Stimulated activated CD4-positive, alpha-beta T cell treated with anti-CD3 and anti-CD28 coated beads, Interleukin-1b, Interleukin-23, amount 100 ng/mL, for 24 hours (primary cell): ENCODE results near the gene ZNF878.

Experiments
- DNase-seq, 4 experiments: peaks; one replicate each; pipeline ENCODE4 v3.0.0-alpha.2; 2020; ENCODE audit warnings: low read depth in 4 of 4, low spot score in 1 of 4

Gene ZNF878

DNA sequence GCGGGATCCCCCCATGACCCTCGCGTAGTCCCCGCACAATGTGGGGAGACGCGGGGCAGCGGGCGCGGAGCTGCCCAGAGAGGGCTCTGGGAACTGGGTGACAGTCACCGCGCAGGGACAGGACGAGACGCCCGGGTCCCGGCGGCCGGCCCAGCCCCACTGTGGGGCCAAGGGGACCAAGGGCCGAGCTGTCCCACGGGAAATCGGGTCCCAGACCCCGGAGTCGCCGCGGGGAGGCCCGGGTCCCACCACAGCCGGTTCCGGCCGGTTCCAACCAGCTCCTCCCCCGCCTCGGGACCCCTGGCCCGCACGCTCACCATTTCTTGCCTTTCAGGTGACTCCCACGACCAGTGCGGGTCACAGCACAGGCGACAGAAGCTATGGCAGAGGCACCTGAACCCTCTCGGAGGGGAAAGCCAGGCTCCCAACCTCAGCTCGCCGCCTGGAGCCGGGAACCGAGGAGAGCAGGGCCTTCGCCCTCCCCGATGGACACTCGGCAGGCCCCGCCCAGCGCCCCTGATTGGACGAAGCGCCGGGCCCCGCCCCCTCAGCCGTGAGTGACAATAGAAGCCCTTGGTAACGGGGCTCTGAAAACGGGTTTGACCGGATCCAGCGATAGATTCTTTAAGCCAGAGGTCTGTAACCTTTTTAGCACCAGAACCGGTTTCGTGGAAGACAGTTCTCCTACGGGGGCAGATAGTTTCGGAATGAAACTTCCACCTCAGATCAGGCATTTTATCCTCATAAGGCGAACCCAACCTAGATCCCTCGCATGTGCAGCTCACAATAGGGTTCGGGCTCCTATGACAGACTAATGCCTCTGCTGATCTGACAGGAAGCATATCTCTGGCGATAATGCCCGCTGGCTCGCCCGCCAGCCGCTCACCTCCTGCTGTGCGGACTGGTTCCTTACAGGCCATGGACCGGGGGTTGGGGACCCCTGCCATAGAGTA, 17.3 kb downstream of the ZNF878 start, which contains the start of gene ZNF433:
Gene ZNF433 (minus strand): TSS at position 460 of the 953 bp plus-strand sequence. CDS start 140 bp downstream, at position 320.
- DNase-seq, result peak; percentile 17 to 78 (median 57)

DNA sequence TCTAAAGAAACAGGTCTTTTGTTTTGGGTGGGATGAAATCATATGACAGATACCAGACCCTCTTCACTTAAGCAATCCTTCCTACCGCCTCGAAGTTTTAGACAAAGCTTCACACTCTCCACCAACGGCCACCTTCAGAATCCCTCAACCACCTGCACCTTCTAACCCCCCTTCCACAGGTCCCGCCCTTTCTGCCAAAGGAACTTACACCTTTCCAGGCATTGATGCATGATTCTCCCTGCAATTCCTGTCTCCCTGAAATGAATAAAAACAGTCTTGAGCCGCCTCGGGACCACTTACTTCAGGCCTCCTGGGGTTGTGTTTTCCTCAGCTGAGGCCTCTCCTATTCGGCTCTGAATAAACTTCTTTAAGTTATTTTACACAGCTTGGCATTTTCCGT, 18.1 kb downstream of the ZNF878 start:
- DNase-seq, result no peak

DNA sequence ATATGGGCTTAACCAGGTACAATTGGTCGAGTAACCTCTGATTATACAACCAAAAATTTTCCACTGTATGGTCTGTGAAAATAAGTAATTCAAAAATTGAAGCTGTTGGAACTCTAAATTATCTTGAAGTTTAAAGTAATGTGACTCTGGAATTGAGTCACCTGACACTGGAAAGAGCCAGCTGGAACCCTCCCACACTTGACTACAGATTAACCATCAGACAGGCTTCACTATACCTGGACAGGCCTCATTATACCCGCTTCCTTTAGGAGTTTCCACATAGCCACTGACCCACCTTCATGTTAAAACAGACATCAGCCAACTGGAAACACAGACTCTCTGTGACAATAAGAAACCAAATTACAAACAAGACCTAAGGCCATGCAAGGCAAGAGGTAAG, 18.6 kb downstream of the ZNF878 start:
- DNase-seq, result no peak

DNA sequence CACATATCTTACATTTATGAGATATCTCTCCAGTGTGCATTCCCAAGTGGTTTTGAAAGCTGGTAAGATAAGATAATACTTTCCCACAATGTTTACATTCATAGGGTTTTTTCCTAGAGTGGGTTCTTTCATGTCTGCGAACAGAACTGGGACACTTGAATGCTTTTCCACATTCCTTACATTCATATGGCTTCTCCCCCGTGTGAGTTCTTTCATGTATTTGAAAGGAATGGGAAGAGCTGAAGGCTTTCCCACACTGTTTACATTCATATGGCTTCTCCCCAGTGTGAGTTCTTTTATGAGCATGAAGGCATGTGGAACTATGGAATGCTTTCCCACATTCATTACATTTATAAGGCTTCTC, 37.0 kb downstream of the ZNF878 start:
- no peak for DNase-seq

DNA sequence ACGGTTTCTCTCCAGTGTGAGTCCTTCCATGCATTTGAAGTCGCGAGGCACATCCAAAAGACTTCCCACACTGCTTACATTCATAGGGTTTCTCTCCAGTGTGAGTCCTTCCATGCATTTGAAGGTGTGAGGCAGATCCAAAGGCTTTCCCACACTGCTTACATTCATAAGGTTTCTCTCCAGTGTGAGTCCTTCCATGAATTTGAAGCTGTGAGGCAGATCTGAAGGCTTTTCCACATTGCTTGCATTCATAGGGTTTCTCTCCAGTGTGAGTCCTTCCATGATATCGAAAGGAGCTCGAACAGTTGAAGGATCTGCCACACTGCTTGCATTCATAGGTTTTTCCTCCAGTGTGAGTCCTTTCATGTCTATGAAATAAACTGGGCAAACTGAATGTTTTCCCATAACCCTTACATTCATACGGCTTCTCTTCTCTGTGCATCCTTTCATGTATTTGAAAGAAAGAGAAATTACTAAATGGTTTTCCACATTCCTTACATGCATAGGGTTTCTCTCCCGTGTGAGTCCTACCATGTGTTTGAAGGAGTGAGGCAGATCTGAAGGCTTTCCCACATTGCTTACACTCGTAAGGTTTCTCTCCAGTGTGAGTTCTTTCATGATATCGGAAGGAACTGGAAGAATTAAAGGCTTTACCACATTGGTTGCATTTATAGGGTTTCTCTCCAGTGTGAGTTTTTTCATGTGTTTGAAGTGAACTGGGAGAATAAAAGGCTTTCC, 37.6 kb downstream of the ZNF878 start:
- DNase-seq, result no peak

DNA sequence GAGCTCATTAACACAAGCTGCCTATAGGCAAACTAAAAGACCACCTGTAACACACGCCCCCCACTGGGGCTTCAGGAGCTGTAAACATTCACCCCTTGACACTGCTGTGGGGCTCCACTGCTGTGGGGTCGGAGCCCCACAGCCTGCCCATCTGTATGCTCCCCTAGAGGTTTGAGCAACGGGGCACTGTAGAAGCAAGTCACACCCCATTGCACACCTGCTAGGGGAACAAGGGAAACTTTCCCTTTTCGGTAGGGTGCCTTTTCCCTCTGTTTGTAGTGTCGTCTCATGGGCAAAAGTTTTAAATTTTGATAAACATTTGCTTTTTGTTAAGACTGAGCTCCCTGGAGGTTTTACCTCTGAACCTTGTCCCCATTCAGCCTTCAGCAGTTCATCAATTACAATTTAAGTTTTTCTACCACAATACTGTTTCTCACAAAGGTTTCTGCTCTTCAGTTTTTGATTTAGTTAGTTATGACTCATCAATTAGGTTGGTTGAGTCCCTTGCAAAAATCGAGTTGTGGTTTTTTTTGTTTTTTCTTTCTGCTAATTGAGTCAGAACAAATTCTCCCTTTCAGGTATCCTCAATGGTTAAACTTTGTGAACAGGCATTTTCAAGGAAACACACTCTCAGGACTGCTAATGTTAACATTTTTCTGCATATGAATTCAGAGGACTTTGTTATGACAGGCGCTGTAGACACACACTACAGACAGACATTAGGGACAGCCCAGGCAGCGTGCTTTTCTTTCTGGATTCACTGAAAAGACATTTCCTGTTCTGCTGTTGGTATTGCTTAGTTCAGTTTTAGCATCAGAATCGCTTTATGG, 52.4 kb downstream of the ZNF878 start:
- DNase-seq, result no peak

DNA sequence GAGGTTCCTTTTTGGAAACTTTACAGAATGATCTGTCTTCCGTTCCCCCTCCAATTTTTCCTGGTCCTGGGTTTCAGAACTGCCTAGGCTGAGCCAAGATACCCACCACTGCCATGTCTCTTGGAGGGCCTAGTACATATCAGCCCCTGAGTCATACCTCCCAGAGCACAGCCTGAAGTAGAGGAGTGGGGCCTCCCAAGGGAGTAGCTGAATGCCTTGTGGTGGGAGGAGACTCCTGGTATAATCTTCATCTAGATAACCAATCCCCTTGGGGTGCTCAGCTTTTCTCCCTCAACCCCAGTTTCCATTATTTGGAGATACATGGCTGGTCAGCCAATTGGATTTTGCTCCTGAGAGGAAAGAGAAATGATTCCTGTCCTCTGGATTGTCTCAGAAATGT, 57.6 kb downstream of the ZNF878 start:
- no peak for DNase-seq
